H9 (cell line): ENCODE results near the gene ATF2. TPM values are rescaled to one million over a fixed set of nuclear protein-coding genes. Genes with fewer than 3 reads are reported as not detected.
"Not testable (repeated sequence)": the region's sequence is repeated elsewhere in the genome, so short reads cannot be mapped to it uniquely, and the experiment has no call there.

ENCODE experiments used
- DNase-seq: peaks from one replicate; pipeline ENCODE4 v3.0.0-alpha.2; 2017
- H2AFZ ChIP-seq: one replicate; pipeline ENCODE4 v1.6.1; 2013; ENCODE audit warnings: mild to moderate bottlenecking, low read length, control low read depth, moderate library complexity
- H2AK5ac ChIP-seq: 2 replicates; pipeline ENCODE4 v1.6.1; 2013; ENCODE audit warnings: low read length, control low read depth, mixed read lengths; ENCODE audit not compliant: insufficient read length
- H2BK120ac ChIP-seq: one replicate; pipeline ENCODE4 v1.6.1; 2013; ENCODE audit warnings: low read depth, mild to moderate bottlenecking, low read length, control low read depth, inconsistent platforms; ENCODE audit not compliant: poor library complexity, severe bottlenecking
- H2BK12ac ChIP-seq: 2 replicates; pipeline ENCODE4 v1.6.1; 2013; ENCODE audit warnings: low read length, control low read depth, mixed read lengths, low read depth; ENCODE audit not compliant: insufficient read length
- H2BK15ac ChIP-seq: 2 replicates; pipeline ENCODE4 v1.6.1; 2013; ENCODE audit warnings: low read depth, low read length, control low read depth
- H2BK20ac ChIP-seq: one replicate; pipeline ENCODE4 v1.6.1; 2013; ENCODE audit warnings: low read depth, mild to moderate bottlenecking, low read length, control low read depth, inconsistent platforms; ENCODE audit not compliant: poor library complexity, severe bottlenecking
- H2BK5ac ChIP-seq: 2 replicates; pipeline ENCODE4 v1.6.1; 2013; ENCODE audit warnings: low read length, control low read depth, mixed read lengths; ENCODE audit not compliant: insufficient read length
- H3K14ac ChIP-seq: 2 replicates; pipeline ENCODE4 v1.6.1; 2013; ENCODE audit warnings: low read length, control low read depth; ENCODE audit not compliant: insufficient read depth
- H3K18ac ChIP-seq: 2 replicates; pipeline ENCODE4 v1.6.1; 2013; ENCODE audit warnings: low read depth, mild to moderate bottlenecking, mixed read lengths, low read length, control low read depth; ENCODE audit not compliant: insufficient read length
- H3K23ac ChIP-seq: 2 replicates; pipeline ENCODE4 v1.6.1; 2013; ENCODE audit warnings: low read length, control low read depth, mixed read lengths, low read depth; ENCODE audit not compliant: insufficient read length
- H3K23me2 ChIP-seq: 2 replicates; pipeline ENCODE4 v1.6.1; 2013; ENCODE audit warnings: low read depth, mild to moderate bottlenecking, mixed read lengths, low read length, control low read depth; ENCODE audit not compliant: insufficient read length, poor library complexity, severe bottlenecking
- H3K27ac ChIP-seq: 2 replicates; pipeline ENCODE4 v1.5.1; 2013; ENCODE audit warnings: low read length, control low read depth, mixed read lengths, low read depth; ENCODE audit not compliant: insufficient read length
- H3K27me3 ChIP-seq: 2 replicates; pipeline ENCODE4 v1.6.1; 2013; ENCODE audit warnings: low read length, control low read depth, inconsistent platforms; ENCODE audit not compliant: insufficient read depth
- H3K4ac ChIP-seq: 2 replicates; pipeline ENCODE4 v1.6.1; 2013; ENCODE audit warnings: low read depth, mild to moderate bottlenecking, control low read depth, inconsistent platforms, low read length, moderate library complexity
- H3K4me1 ChIP-seq: 2 replicates; pipeline ENCODE4 v1.6.1; 2013; ENCODE audit warnings: low read length, control low read depth, inconsistent platforms; ENCODE audit not compliant: insufficient read depth
- H3K4me2 ChIP-seq: 2 replicates; pipeline ENCODE4 v1.6.1; 2013; ENCODE audit warnings: low read length, control low read depth, mixed read lengths; ENCODE audit not compliant: insufficient read length, insufficient read depth
- H3K56ac ChIP-seq: 2 replicates; pipeline ENCODE4 v1.6.1; 2013; ENCODE audit warnings: low read depth, mild to moderate bottlenecking, mixed read lengths, low read length, control low read depth; ENCODE audit not compliant: insufficient read length
- H3K79me1 ChIP-seq: 2 replicates; pipeline ENCODE4 v1.6.1; 2013; ENCODE audit warnings: low read depth, mild to moderate bottlenecking, moderate library complexity, low read length, control low read depth, inconsistent platforms; ENCODE audit not compliant: insufficient read depth, poor library complexity, severe bottlenecking
- H3K79me2 ChIP-seq: 2 replicates; pipeline ENCODE4 v1.6.1; 2013; ENCODE audit warnings: low read length, control low read depth, inconsistent platforms; ENCODE audit not compliant: insufficient read depth
- H3K9ac ChIP-seq: 2 replicates; pipeline ENCODE4 v1.6.1; 2013; ENCODE audit warnings: low read length, control low read depth, mixed read lengths; ENCODE audit not compliant: insufficient read length; ENCODE audit errors: extremely low read depth
- H3K9me3 ChIP-seq: one replicate; pipeline ENCODE4 v1.6.1; 2013; ENCODE audit warnings: low read depth, low read length, inconsistent platforms; ENCODE audit not compliant: control insufficient read depth
- H3T11ph ChIP-seq: one replicate; pipeline ENCODE4 v1.6.1; 2013; ENCODE audit warnings: mild to moderate bottlenecking, low read length, control low read depth, inconsistent platforms
- H4K20me1 ChIP-seq: one replicate; pipeline ENCODE4 v1.6.1; 2013; ENCODE audit not compliant: control insufficient read depth, insufficient read length, insufficient read depth
- H4K5ac ChIP-seq: 2 replicates; pipeline ENCODE4 v1.6.1; 2013; ENCODE audit warnings: low read depth, mild to moderate bottlenecking, mixed read lengths, low read length, control low read depth; ENCODE audit not compliant: insufficient read length
- H4K8ac ChIP-seq: replicated peaks from 2 replicates; pipeline ENCODE4 v1.6.1; 2013; ENCODE audit warnings: low read length, control low read depth, mixed read lengths, low read depth; ENCODE audit not compliant: insufficient read length
- H4K91ac ChIP-seq: 2 replicates; pipeline ENCODE4 v1.6.1; 2013; ENCODE audit warnings: low read depth, mild to moderate bottlenecking, moderate library complexity, mixed read lengths, low read length, control low read depth; ENCODE audit not compliant: insufficient read length
- H3K27ac Mint-ChIP-seq, 3 experiments: 2 replicates in 2 of 3; 3 replicates in 1 of 3; pipeline ENCODE4 v1.8.0; 2020 to 2021; ENCODE audit warnings: mixed read lengths in 3 of 3, mild to moderate bottlenecking in 1 of 3, moderate library complexity in 1 of 3
- H3K27me3 Mint-ChIP-seq: 2 replicates; pipeline ENCODE4 v1.8.0; 2021; ENCODE audit warnings: low read depth, mild to moderate bottlenecking, moderate library complexity, mixed read lengths
- H3K36me3 Mint-ChIP-seq, 3 experiments: 2 replicates in 2 of 3; 3 replicates in 1 of 3; pipeline ENCODE4 v1.8.0; 2020 to 2021; ENCODE audit warnings: low read depth in 3 of 3, mixed read lengths in 3 of 3; ENCODE audit not compliant: insufficient read depth in 1 of 3
- H3K4me1 Mint-ChIP-seq, 2 experiments: 2 replicates each; pipeline ENCODE4 v1.8.0; 2020; ENCODE audit warnings: mixed read lengths in 2 of 2
- H3K4me3 Mint-ChIP-seq, 2 experiments: 2 replicates in 1 of 2; 3 replicates in 1 of 2; pipeline ENCODE4 v1.8.0; 2020 to 2021; ENCODE audit warnings: mild to moderate bottlenecking in 2 of 2, mixed read lengths in 2 of 2, moderate library complexity in 1 of 2
- H3K9me3 Mint-ChIP-seq, 2 experiments: 2 replicates in 1 of 2; 3 replicates in 1 of 2; pipeline ENCODE4 v1.8.0; 2020; ENCODE audit warnings: mild to moderate bottlenecking in 2 of 2, mixed read lengths in 2 of 2, moderate library complexity in 1 of 2
- WGBS: extraction: QIAGEN DNeasy Blood & Tissue Kit; methylation state at CpG from one replicate; pipeline ENCODE4 v1.1.7; 2013; ENCODE audit warnings: missing lambda C conversion rate, low lambda C conversion rate, mixed read lengths; ENCODE audit not compliant: insufficient read length; ENCODE audit errors: extremely low coverage; 5-methylcytosine and 5-hydroxymethylcytosine counted together
- total RNA-seq: library from RNA; stranded (reverse); gene quantifications from 2 replicates; pipeline ENCODE4 v1.2.1, GENCODE V29; 2021
- TF ChIP-seq, protein P1 (sequence below): fragments of 200-600 bp; sonication (generic); conservative IDR thresholded peaks from 3 replicates; pipeline ENCODE4 v1.8.0; 2021; ENCODE audit warnings: antibody characterized with exemption, mild to moderate bottlenecking

The ATF2 gene
- total RNA-seq, 1 experiment from 2014 or later: 40.9 TPM

DNA sequence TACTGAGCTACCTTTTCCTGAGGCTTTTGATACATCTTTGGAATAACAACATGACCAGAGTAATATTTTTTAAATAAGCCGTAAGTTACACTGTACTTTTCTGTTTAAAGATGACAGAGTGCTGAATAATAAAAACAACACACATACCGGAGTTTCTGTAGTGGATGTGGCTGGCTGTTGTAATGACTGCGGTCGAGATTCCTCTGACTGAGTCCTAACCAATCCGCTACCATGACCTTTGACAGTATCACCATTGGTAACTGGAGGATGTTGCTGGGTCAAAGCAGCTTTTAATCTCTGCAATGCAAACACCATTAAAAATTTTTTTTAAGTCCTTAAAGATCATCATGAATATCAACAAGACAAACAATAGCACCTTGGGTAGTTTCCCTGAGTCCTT is 70.7 kb downstream of the ATF2 start:
- no peak overlapping the region for H2BK15ac ChIP-seq
- H3K18ac ChIP-seq: no peak overlapping the region
- H4K5ac ChIP-seq: no peak overlapping the region
- no peak overlapping the region for H3K56ac ChIP-seq
- TF ChIP-seq, protein P1, sequence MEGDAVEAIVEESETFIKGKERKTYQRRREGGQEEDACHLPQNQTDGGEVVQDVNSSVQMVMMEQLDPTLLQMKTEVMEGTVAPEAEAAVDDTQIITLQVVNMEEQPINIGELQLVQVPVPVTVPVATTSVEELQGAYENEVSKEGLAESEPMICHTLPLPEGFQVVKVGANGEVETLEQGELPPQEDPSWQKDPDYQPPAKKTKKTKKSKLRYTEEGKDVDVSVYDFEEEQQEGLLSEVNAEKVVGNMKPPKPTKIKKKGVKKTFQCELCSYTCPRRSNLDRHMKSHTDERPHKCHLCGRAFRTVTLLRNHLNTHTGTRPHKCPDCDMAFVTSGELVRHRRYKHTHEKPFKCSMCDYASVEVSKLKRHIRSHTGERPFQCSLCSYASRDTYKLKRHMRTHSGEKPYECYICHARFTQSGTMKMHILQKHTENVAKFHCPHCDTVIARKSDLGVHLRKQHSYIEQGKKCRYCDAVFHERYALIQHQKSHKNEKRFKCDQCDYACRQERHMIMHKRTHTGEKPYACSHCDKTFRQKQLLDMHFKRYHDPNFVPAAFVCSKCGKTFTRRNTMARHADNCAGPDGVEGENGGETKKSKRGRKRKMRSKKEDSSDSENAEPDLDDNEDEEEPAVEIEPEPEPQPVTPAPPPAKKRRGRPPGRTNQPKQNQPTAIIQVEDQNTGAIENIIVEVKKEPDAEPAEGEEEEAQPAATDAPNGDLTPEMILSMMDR: no peak
- no peak overlapping the region for H2BK20ac ChIP-seq
- no peaks in the 10 kb centered on the region for H3K23me2 ChIP-seq
- no peaks in the 10 kb centered on the region; a peak in 1 of 4 replicates for H3K4me1 Mint-ChIP-seq
- no peak overlapping the region for H3K27ac ChIP-seq
- H4K20me1 ChIP-seq: no peaks in the 10 kb centered on the region
- H3K79me1 ChIP-seq: no peaks in the 10 kb centered on the region
- WGBS: no CpG with 5 or more reads among the region's 5 CpGs
- no peak overlapping the region for H3K9ac ChIP-seq
- peaks cover 14 to 61% (median 57%) of the 10 kb centered on the region in 3 experiments for H3K36me3 Mint-ChIP-seq
- no peak overlapping the region for H4K8ac ChIP-seq
- no peak overlapping the region for H3K4me2 ChIP-seq
- H3K27me3 ChIP-seq: no peaks in the 10 kb centered on the region
- H3K4me3 Mint-ChIP-seq: no peak overlapping the region
- H3K23ac ChIP-seq: no peak overlapping the region
- no peaks in the 10 kb centered on the region for H3K79me2 ChIP-seq
- H2AK5ac ChIP-seq: no peak overlapping the region
- no peak overlapping the region for H2BK5ac ChIP-seq
- no peak overlapping the region for H3K14ac ChIP-seq
- H3K4ac ChIP-seq: no peak overlapping the region
- DNase-seq: no peak
- H2BK12ac ChIP-seq: no peak overlapping the region
- H2AFZ ChIP-seq: no peak overlapping the region
- H3K4me1 ChIP-seq: no peaks in the 10 kb centered on the region
- H2BK120ac ChIP-seq: no peak overlapping the region
- no peak overlapping the region for H3K27ac Mint-ChIP-seq
- no peaks in the 10 kb centered on the region for H3K9me3 ChIP-seq
- H4K91ac ChIP-seq: no peak overlapping the region
- no peak overlapping the region for H3T11ph ChIP-seq
- no peaks in the 10 kb centered on the region for H3K9me3 Mint-ChIP-seq
- no peaks in the 10 kb centered on the region for H3K27me3 Mint-ChIP-seq

- not testable (repeated sequence) for H3K18ac ChIP-seq, H3K56ac ChIP-seq, H3K23ac ChIP-seq, H3K27ac Mint-ChIP-seq, H3T11ph ChIP-seq, H3K27me3 Mint-ChIP-seq, H3K4me3 Mint-ChIP-seq, H3K9me3 Mint-ChIP-seq, H3K79me1 ChIP-seq, H2BK20ac ChIP-seq, H3K79me2 ChIP-seq, H2AFZ ChIP-seq, H3K23me2 ChIP-seq, H3K27me3 ChIP-seq, H4K8ac ChIP-seq, H3K4ac ChIP-seq, H3K14ac ChIP-seq, H3K9ac ChIP-seq, H2BK12ac ChIP-seq, H2BK15ac ChIP-seq, H3K4me1 Mint-ChIP-seq, H2AK5ac ChIP-seq, H2BK5ac ChIP-seq, DNase-seq, H3K4me1 ChIP-seq, H4K91ac ChIP-seq, H2BK120ac ChIP-seq, H3K9me3 ChIP-seq, H3K27ac ChIP-seq, H4K20me1 ChIP-seq, H3K4me2 ChIP-seq, H4K5ac ChIP-seq
- peaks cover 24 to 44% (median 39%) of the 10 kb centered on the region in 3 experiments for H3K36me3 Mint-ChIP-seq
- WGBS: no CpG with 5 or more reads among the region's 4 CpGs
Measured at GRCh38 chr2:175084117-175084516, 83.9 kb downstream of the ATF2 start.
